NCI-H2227 treated with DMSO at 0.1 percent for 48 hours (cell line): ENCODE results near the gene HIRA.
"Not testable (repeated sequence)": the region's sequence is repeated elsewhere in the genome, so short reads cannot be mapped to it uniquely, and the experiment has no call there.

ENCODE experiments used
- DNase-seq: peaks from one replicate; lab custom pipeline; 2025; lab: John Stamatoyannopoulos, UW

HIRA gene

DNA sequence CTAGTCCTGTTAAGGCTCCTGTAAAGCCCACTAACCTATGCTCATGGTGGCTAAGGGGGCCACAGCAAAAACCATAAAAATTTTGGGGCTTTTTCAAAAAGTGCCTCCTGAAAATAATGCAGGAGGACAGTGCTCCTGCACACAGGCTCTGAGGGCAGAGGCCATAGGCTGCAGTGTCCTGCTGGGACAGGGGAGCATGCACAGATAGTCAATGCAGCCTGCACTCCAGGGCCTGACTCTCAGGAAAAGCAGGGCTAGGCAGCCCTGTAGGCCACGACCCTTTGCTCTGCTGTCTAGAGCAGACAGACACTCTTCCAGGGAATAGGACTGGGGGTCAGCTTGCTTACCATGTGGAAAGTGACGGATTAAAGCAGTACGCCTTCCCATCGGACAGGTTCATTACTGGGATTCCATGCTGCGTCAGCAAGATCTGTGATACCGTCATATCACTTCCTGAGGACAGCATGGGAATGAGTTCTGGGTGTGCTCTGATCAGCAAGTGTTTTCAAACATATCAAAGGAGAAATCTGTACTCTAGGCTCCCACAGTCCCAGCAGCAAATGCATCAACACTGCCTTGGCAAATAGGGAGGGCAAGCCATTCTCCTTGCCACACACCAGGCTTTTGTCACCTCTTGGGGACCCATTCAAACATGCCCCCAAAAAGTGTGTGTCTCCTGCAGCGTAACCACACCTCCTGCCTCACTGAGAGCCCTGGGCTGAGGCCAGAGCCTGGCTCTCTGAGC, 75.9 kb downstream of the HIRA start:
- no peak for DNase-seq

DNA sequence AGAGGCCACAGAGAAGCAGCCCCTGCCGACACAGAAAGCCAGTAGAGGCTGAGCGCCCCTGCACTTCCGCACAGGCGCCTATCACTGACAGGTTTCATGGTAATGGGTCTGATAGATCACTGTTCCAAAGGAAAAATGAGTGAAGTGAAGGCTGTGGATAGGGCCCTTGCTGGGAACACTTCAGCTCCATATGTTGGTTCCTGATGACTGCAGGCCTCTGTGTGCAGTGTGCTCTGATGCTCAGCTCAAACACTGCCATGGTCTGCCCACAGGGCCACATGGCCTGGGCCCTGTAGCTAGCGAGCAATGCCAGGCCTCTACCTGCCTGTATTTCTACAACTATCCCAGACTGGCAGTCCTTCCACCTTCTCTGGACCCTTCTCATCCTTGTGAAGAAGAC, 77.3 kb downstream of the HIRA start:
- no peak for DNase-seq

DNA sequence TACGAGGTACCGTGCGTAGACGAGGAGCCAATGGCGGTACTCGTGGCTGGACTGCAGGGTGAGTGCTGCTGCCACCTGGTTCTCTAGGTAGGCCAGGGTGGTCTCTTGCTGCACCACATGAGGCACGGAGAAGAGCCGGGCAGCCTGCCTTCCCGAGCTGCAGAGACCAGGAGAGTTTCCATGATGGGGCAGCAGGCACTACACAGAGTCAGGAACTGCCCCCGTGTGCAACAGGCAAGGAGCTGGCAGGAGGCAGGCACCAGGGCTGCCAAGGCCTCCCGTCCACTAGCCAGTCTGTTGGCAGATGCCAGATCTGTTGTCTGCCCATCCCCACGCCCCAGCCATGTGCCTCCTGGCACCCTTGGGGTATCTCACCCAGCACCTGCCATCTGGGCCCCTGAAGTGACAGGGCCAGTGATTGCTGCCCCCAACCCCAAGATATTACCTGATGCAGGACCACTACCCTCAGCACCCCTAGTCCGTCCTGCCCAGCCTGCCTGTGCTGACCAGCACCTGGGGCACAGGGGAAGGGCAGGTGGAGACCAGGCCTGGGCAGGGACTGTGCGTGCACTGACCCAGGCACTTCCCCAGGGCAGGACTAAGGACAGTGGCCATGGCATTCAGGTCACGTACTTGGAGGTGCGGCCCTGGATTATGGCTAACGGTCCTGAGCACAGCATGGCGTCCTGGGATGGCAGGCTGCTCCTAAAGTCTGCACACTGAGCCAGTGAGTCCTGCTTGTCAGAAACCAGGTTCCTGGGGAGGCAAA, 78.0 kb downstream of the HIRA start:
- DNase-seq, result no peak

DNA sequence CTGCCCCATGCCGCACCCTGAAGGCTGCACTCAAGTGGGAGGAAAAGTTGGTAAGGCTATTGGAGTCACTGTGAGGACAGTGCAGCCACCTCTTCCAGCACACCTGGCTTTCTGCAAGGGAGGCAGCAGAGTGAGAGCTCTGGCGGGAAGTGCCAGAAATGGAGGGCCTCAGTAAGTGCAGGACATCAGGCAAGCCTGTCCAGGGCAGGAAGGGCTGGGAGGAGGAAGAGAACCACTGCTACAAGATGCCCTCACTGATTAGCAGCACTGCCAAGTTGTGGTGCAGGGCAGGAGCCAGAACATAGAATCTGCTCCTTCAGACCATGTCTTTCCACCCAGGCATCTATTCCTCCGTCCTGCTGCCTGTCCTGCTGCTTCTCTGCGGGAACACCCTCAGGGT, 78.8 kb downstream of the HIRA start:
- DNase-seq, result no peak

DNA sequence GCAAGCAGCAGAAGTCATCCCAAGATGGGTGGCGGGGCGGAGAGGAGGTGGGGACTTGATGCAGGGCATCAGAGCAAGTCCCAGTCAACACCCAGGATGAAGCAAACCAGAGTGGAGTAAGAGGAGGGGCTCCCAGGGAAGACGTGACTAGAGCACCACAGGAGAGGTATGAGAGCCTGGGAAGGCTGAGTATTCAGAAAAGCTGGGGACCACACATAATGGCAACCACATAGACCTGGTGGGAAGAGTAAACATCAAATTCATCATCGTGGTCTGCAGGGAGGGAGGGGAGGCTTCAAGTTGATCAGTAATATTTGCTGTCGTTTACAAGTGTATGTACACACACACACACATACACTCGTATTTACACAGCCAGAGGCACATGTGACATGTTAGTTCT, 79.3 kb downstream of the HIRA start:
- no peak for DNase-seq

DNA sequence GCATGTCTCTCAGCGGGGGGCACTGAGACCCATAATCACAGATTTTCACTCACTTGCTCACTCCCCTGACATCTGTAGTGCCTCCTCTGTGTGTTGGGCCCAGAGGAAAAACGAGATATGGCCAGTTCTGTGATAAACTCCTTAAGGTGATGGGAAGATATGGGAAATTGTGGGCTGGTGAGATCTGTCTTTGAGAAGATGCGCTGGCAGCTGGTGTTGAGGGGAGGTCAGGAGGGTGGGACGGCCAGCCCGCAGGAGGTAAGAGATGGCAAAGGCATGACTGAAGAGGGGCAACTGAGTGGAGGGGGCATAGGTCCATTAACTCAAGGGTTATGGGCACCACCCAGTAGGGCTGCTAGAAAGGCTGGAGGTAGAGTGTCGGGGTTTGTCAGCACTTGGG, 79.9 kb downstream of the HIRA start:
- DNase-seq, result no peak

DNA sequence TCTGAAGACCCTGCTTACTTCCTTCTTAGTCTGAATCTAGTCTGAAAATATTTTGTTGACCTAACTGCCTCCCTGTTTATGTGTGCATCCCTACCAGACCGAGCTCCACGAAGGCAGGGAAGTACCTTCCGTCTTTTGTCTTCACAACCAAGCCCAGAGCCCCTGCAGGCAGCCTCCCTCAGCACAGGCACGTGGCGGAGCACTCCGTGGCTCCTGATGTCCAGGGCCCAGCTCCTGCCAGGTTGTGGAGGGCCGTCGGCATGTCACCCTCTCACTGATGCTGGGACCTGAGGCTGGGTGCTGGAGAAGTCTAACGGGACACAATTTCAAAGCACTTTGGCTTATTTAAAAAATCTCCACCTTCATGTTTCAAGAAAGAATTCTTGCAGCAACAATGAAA, 80.6 kb downstream of the HIRA start:
- no peak for DNase-seq

DNA sequence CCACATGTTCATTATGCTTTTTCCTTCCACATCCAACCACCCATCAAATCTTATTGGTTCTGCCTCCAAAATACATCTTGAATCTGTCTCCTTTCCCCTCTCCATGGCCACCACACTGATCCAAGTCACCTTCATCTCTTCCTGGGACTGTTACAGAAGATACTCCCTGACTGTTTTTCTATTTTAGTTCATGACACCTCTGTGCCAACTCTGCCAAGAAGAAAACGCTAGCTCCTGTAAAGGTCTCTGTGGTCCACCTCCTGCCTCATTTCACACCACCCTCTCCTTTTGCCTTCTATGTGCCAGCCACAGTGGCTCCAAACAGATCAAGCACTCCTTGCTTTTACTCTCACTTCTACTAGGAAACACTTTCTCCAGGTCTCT, 81.1 kb downstream of the HIRA start:
- DNase-seq, result no peak

DNA sequence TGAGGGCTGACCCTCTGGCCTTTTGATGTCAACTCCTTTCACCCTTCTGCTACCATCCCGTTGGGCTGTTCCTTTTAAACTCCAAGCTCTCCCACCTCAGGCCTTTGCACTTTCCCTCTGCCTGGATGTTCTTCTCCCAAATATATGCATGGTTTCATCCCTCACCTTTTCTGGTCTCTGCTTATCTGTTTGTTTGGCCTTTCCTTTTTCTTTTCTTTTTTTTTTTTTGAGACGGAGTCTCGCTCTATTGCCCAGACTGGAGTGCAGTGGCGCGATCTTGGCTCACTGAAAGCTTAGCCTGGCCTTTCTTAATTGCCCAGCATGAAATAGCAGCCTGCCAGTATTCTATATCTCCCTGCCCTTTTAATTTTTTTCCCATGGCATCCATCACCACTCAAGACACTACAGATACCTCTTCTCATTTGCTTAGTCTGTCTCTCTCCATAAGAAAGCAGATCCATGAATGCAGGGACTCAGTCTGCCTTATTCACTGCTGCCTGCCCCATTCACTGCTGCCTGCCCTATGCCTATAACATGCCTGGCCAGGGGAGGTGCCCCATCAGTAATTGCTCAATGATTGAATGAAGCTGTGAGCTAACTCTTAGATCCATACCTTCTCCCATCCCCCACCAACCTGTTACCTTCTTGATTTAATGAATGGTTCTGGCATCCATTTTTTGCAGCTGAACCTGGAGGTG, 81.6 kb downstream of the HIRA start:
- DNase-seq, result no peak

DNA sequence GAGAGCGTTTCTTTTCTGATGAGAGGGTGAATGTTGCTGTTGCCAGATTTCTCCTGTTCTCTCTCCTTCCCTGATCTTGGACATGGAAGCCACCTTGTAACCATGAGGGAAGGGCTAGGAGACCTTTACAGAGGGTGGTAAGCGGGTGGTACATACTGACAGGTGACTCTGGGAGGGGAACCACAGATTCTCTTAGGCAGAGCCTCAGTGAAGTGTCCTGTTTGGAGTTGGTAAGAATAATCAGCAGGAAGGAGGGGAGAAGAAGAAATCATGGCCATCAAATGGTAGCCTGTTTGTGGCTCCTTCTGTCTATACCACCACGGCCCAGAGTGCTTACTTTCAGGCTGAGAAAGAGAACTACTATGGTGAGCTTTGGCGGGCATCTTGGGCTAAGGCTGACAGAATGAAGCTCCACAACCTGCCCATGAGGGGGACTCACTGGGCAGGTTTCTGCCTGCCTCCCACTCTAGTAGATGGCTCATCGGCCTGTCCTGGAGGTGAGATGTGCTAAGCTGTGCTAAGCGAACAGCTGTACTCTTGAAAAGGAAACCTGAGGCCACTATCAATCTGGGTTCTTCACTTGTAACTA, 84.8 kb downstream of the HIRA start:
- DNase-seq, result no peak

DNA sequence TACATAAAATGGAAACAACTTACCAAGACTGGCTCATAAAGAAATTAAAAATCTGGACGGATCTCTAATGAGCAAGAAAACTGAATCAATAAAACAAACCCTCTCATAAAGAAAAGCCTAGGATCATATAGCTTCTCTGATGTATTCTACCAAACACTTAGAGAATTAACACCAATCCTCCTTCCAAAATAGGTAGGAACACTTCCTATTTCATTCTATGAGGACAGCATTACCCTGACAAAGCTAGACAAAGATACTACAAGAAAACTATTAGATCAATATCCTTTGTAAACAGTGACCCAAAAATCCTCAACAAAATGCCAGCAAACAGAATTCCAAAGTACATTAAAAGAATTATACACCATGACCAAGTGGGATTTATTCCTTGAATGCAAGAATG, 87.1 kb downstream of the HIRA start:
- no peak for DNase-seq

DNA sequence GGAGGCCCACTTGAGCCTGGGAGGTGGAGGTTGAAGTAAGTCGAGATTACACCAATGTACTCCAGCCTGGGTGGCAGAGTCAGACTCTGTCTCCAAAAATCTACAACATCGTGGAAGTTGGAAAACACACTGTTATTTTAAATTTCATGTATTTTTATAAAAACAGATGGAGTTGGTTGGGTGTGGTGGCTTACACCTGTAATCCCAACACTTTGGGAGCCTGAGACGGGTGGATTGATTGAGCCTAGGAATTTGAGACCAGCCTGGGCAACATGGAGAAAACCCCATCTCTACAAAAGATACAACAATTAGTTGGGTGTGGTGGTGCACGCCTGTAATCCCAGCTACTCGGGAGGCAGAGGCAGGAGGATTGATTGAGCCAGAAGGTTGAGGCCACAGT, 88.1 kb downstream of the HIRA start:
- DNase-seq, result no peak

DNA sequence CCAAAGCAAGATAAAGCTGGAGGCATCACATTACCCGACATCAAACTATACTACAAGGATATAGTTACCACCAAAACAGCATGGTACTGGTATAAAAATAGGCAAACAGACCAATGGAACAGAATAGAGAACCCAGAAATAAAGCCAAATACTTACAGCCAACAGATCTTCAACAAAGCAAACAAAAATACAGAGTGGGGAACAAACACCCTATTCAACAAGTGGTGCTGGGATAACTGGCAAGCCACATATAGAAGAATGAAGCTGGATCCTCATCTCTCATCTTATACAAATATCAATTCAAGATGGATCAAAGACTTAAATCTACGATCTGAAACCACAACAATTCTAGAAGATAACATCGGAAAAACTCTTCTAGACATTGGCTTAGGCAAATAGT, 90.0 kb downstream of the HIRA start:
- no peak for DNase-seq

DNA sequence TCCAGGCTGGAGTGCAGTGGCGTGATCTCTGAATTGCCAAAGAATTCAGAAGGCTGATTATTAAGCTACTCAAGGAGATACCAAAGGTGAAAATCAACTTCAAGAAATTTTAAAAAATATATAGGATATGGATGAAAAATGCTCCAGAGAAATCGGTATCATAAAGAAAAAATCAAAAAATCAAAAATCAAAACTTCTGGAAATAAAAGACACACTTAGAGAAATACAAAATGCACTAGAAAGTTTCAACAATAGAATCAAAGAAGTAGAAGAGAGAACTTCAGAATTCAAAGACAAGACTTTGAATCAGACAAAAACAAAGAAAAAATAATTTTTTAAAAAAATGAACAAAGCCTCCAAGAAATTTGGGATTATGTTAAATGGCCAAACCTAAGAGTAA, 94.4 kb downstream of the HIRA start:
- no peak for DNase-seq

DNA sequence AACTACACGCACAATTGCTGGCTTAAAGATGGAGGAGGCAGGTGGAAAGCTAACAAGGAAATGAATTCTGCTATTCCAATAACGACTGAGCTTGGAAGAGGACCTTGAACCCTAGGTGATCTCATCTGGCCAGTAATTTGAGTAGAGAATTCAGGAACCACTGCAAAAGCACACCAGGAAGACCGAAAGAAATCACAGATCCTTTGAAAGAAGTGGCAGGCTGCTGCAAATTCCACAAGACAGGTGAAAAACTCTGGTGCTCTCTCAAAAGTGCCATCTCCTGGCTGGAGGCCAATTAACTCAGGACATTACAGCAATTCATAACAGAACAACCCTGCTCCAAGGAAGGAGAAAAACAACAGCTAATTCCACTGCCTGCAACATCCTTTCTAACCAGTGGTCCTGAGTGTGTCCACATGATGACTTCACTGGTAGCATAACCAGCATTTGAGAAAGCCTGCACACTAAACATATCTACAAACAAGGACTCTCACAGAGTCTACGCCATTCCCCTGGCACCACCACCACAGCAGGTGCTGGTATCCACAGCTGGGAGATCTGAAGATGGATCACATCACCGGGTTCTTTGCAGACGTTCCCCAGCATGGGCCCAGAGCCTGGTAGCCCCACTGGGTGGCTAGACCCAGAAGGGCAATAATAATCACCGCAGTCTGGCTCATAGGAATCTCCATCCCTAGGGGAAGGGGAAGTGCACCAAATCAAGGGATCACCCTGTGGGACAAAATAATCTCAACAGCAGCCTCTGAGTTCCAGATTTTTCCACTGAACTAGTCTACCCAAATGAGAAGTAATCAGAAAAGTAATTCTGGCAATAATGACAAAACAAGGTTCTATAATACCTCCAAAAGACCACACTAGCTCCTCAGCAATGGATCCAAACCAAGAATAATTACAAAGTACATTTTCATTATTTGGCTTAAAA, 95.1 kb downstream of the HIRA start:
- no peak for DNase-seq

DNA sequence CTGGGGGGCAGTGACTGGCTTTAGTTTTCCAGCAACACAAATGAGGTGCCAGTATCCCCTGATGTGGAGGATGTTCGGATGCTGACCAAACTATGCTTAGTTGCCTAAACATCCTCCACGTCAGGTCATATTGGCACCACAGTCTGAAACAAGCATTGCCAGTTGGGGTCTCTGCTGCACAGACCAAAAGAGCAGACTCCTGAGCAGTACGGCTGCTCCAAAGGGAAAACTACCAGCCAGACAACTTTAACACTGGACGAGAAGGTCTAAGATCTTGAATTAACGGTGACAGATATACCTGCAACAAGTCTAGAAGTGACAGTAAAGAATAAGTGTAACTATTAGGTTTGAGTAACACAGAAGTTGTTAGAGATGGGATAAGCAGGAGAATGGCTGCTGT, 99.6 kb downstream of the HIRA start:
- DNase-seq, result no peak

DNA sequence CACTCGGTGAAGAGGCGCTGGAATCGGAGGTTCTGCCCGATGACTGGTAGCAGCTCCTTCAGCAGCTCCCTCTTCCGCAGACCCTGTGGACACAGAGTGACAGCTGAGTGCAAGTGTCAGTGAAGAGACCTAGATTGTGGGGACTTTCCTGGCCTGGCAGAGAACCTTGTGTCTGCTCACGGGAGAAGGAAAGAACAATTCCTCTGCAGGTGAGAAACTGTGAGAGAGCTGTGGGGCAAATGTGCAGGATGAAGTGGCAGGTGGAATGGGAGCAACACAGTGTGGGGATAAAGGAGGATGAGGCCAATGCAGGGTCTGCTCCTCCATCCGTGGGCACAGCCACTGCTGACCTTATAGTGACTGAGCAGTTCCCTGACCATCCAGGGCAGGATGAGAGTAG, 100.1 kb downstream of the HIRA start:
- DNase-seq, result no peak

DNA sequence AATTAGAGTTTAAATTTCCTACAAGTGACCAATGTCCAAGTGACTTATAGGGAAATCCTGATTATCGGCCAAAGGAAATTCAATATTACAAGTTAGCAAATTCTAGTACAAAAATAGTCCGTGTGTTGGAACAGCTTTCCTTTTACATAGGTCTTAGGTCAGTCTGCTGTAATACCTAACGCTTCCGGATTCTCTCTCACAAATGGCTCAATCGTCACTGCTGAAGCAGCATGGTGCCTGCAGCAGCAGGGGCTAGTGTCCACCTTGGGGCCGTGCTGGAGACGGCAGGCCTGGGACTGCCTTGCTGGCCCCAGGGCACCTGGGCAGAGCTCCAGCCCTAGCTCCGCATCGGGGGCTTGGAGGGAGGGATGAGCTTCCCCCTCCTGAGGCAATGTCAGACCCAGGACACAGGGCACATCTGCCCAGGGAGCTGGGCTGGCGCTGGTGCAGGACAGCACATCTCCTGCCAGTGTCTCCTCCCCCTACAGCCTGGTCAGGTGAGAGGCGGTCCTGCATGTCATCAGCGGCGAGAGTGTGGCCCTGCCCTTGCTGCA, 100.6 kb downstream of the HIRA start:
- DNase-seq, result no peak

DNA sequence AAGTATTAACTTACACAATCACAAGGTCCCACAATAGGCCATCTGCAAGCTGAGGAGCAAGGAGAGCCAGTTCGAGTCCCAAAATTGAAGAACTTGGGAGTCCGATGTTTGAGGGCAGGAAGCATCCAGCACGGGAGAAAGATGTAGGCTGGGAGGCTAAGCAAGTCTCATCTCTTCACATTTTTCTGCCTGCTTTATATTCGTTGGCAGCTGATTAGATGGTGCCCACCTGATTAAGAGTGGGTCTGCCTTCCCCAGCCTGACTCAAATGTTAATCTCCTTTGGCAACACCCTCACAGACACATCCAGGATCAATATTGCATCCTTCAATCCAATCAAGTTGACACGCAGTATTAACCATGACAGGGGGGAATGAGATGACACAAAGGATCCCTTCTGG, 101.3 kb downstream of the HIRA start:
- not testable (repeated sequence) for DNase-seq

DNA sequence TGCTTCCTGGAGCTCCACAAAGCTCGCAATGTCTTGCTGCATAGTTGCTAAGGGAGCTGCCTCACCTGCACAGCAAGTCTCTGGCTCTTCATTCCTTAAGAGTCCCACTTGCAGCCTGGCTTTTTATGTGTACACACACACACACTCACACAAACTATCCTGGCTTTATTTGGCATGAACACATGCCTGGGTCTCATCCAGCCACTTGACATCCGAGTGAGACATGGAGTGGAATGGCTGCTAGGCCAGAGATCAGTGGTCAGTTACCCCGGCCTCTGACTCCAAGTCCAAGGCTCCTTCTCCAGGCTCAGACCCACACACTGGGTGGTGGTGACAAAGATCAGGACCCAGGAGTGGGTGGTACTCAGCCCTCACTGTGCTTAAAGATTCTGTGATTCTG, 102.1 kb downstream of the HIRA start:
- DNase-seq, result no peak

DNA sequence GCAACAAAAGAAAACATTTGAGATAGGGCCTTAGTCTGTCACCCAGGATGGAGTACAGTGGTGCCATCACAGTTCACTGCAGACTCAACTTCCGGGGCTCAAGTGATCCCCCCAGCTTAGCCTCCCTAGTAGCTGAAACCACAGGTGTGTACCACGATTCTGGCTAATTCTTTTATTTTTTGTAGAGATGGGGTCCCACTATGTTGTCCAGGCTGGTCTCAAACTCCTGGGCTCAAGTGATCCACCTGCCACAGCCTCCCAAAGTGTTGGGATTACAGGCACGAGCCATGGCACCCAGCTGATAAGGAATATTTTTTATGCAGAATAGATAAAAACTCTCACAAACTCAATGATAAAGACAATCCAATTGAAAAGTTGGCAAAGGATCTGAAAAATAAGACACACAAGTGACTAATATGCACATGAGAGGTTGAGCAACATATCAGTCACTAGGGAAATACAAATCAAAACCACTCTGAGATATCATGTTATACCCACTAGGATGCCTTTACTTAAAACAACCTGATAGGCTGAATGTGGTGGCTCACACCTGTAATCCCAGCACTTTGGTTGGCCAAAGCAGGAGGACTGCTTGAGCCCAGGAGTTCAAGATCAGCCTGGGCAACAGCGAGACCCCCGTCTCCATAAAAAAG, 106.1 kb downstream of the HIRA start:
- DNase-seq, result no peak
